DOHH2 (cell line): ENCODE measurements around the gene PHLDB2.

Experiments
- H3F3A ChIP-seq: fragments of 200-600 bp; sonication (generic), shearing (Covaris generic); 2 replicates; pipeline ENCODE4 v1.6.0; 2016; ENCODE audit warnings: antibody characterized with exemption, mild to moderate bottlenecking; ENCODE audit not compliant: control insufficient read depth, insufficient read depth
- H3K27ac ChIP-seq: fragments of 200-600 bp; sonication (generic); 2 replicates; pipeline ENCODE4 v1.5.1; 2014; ENCODE audit warnings: low read depth, mild to moderate bottlenecking, low read length, moderate library complexity
- H3K27me3 ChIP-seq: fragments of 200-600 bp; sonication (generic); 2 replicates; pipeline ENCODE4 v1.6.1; 2014; ENCODE audit warnings: mild to moderate bottlenecking, low read length, mixed read lengths; ENCODE audit not compliant: control insufficient read depth
- H3K36me3 ChIP-seq: fragments of 200-600 bp; sonication (generic); 2 replicates; pipeline ENCODE4 v1.6.1; 2014; ENCODE audit warnings: mild to moderate bottlenecking, low read length, moderate library complexity, mixed read lengths; ENCODE audit not compliant: control insufficient read depth
- H3K4me1 ChIP-seq: fragments of 200-600 bp; sonication (generic); 2 replicates; pipeline ENCODE4 v1.6.1; 2014; ENCODE audit warnings: mild to moderate bottlenecking, low read length, mixed read lengths; ENCODE audit not compliant: control insufficient read depth
- H3K4me2 ChIP-seq: fragments of 200-600 bp; sonication (generic); 2 replicates; pipeline ENCODE4 v1.6.0; 2014; ENCODE audit warnings: mild to moderate bottlenecking, low read length, moderate library complexity
- H3K4me3 ChIP-seq: fragments of 200-600 bp; sonication (generic); 2 replicates; pipeline ENCODE4 v1.5.1; 2014; ENCODE audit warnings: mild to moderate bottlenecking, low read length, mixed read lengths
- H3K79me2 ChIP-seq: fragments of 200-600 bp; sonication (generic); 2 replicates; pipeline ENCODE4 v1.6.1; 2014; ENCODE audit warnings: mild to moderate bottlenecking, low read length, mixed read lengths; ENCODE audit not compliant: control insufficient read depth
- H3K9me2 ChIP-seq: fragments of 200-600 bp; sonication (generic); replicated peaks from 2 replicates; pipeline ENCODE4 v1.6.1; 2014; ENCODE audit warnings: mild to moderate bottlenecking, low read length, mixed read lengths; ENCODE audit not compliant: control insufficient read depth
- H3K9me3 ChIP-seq: fragments of 200-600 bp; sonication (generic); 2 replicates; pipeline ENCODE4 v1.6.1; 2014; ENCODE audit warnings: antibody characterized with exemption, low read length, mixed read lengths; ENCODE audit not compliant: control insufficient read depth, insufficient read depth
- H4K20me1 ChIP-seq: fragments of 200-600 bp; sonication (generic); 2 replicates; pipeline ENCODE4 v1.6.0; 2014; ENCODE audit warnings: low read depth, mild to moderate bottlenecking, antibody characterized with exemption, low read length, moderate library complexity; ENCODE audit not compliant: control insufficient read depth, insufficient read depth
- EZH2phosphoT487 ChIP-seq: fragments of 200-600 bp; sonication (generic); IDR thresholded peaks from 2 replicates; pipeline ENCODE4 v1.6.1; 2017; ENCODE audit warnings: borderline replicate concordance, mild to moderate bottlenecking, antibody characterized with exemption, low read length, moderate library complexity, mixed read lengths
- TF ChIP-seq, protein P1 (sequence below): fragments of 200-600 bp; sonication (generic); IDR thresholded peaks from one replicate; pipeline ENCODE4 v1.5.1; 2014; ENCODE audit warnings: antibody characterized with exemption, mild to moderate bottlenecking, low read depth, low read length; ENCODE audit not compliant: poor library complexity, severe bottlenecking

The PHLDB2 gene

DNA sequence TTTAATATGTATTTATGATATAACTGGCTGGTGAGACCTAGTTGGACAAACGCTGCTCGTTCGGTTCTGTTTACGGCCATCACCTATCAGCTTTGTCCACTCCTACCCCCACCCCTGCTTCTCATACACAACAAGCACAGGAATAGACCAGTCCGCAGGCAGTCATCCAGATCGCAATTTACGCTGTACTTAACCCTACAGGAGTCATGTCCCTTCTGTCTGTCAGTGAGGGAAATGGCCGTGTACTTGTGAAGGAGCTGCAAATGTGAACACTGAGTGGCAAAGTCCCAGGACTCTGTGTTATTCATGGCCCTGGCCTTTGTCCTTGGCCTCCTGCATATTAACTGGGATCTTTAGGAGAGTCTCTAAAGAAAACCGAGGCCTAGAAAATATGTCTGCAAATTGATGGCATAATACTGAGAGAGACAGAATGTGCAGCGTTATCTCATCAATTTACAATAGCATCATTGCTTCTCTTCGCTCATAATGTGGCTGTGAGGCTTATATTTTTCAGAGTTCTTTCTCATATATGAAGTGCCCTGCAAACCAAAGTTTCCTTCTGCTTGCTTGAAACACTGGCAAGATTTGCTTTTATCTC lies 112.6 kb downstream of the PHLDB2 start:
- no peak overlapping the region for H3K27ac ChIP-seq
- H3K36me3 ChIP-seq, result no peaks in the 10 kb centered on the region
- peaks cover 8% of the 10 kb centered on the region for H3K4me1 ChIP-seq
- peaks cover 41% of the 10 kb centered on the region for H3K27me3 ChIP-seq
- no peaks in the 10 kb centered on the region for H3K9me3 ChIP-seq
- no peaks in the 10 kb centered on the region for H3K9me2 ChIP-seq
- H3F3A ChIP-seq, result no peaks in the 10 kb centered on the region
- H4K20me1 ChIP-seq, result no peaks in the 10 kb centered on the region
- no peaks in the 10 kb centered on the region for H3K79me2 ChIP-seq
- H3K4me3 ChIP-seq, result no peak overlapping the region
- no peak overlapping the region for H3K4me2 ChIP-seq
- TF ChIP-seq EZH2phosphoT487, result no peak
- TF ChIP-seq, protein P1, sequence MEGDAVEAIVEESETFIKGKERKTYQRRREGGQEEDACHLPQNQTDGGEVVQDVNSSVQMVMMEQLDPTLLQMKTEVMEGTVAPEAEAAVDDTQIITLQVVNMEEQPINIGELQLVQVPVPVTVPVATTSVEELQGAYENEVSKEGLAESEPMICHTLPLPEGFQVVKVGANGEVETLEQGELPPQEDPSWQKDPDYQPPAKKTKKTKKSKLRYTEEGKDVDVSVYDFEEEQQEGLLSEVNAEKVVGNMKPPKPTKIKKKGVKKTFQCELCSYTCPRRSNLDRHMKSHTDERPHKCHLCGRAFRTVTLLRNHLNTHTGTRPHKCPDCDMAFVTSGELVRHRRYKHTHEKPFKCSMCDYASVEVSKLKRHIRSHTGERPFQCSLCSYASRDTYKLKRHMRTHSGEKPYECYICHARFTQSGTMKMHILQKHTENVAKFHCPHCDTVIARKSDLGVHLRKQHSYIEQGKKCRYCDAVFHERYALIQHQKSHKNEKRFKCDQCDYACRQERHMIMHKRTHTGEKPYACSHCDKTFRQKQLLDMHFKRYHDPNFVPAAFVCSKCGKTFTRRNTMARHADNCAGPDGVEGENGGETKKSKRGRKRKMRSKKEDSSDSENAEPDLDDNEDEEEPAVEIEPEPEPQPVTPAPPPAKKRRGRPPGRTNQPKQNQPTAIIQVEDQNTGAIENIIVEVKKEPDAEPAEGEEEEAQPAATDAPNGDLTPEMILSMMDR, result no peak

DNA sequence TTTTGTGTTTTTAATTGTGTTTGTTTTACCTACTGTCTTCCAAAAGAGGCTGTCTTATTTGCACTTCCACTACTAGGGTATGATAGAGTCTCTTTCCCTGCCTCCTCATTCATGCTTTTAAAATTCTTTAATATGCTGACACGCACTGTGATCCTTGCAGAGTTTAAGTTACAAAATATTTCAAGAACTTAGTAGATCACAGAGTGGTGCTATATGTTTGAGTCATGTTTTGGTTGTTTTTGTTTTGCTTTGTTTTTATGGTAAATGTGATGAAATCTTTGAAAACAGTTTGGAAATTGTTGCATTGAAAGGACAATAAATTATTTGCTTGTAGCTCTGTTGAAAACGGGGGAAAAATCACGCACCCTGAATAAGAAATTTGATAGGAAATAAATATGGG lies 113.8 kb downstream of the PHLDB2 start:
- H3K27ac ChIP-seq, result no peak overlapping the region
- no peaks in the 10 kb centered on the region for H3K36me3 ChIP-seq
- peaks cover 42% of the 10 kb centered on the region for H3K27me3 ChIP-seq
- no peak overlapping the region for H3K4me3 ChIP-seq
- no peaks in the 10 kb centered on the region for H3K9me2 ChIP-seq
- no peaks in the 10 kb centered on the region; the same call in 1 of the 2 replicates for H3K4me1 ChIP-seq
- no peaks in the 10 kb centered on the region for H3K9me3 ChIP-seq
- no peaks in the 10 kb centered on the region for H4K20me1 ChIP-seq
- H3F3A ChIP-seq, result no peaks in the 10 kb centered on the region
- TF ChIP-seq, protein P1, result no peak
- TF ChIP-seq EZH2phosphoT487, result no peak
- H3K4me2 ChIP-seq, result no peak overlapping the region
- no peaks in the 10 kb centered on the region for H3K79me2 ChIP-seq

DNA sequence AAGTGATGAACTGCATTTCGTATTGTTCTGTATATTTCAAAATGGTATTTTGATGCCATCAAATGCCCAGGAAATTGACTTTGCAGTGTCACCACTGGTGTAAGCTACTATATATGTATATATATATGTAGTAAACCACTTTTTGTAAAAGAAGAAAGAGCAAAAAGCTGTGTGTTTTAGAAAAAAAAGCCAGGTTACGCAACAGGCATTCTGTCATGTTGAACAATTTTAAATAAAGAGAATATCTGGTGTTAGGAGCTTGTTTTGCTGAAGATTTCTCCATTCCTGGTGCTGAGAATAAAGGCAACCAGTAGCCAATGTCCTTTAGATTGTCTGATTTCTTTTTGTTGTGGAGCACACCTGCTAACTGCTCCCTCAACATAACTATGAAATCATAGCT lies 116.1 kb downstream of the PHLDB2 start:
- Histone ChIP-seq H3K36me3 (peaks cover 5% of the 10 kb centered on the region; the same call in 1 of the 2 replicates), H3K79me2 (peaks cover 13% of the 10 kb centered on the region), H3K27me3 (peaks cover 28% of the 10 kb centered on the region), H3K9me3 (no peaks in the 10 kb centered on the region), H3K27ac (no peak overlapping the region), H3K4me1 (peaks cover 12% of the 10 kb centered on the region), H3K9me2 (no peaks in the 10 kb centered on the region), H3F3A (no peaks in the 10 kb centered on the region), H4K20me1 (no peaks in the 10 kb centered on the region), H3K4me3 (no peak overlapping the region), H3K4me2 (no peak overlapping the region)
- TF ChIP-seq, protein P1, result no peak
- TF ChIP-seq EZH2phosphoT487, result no peak
